Lung (tissue), 12 donors: ENCODE measurements around the gene SRPRA. TPM values are rescaled to one million over a fixed set of nuclear protein-coding genes. Genes with fewer than 3 reads are reported as not detected.

Experiments used
- ATAC-seq: fragments of 200-7000 bp; cut with Tn5 transposase; one replicate; pipeline ENCODE4 v1.9.1; 2020; ENCODE audit warnings: moderate number of reproducible peaks; ENCODE audit not compliant: insufficient read depth, low FRiP score
- DNase-seq, 3 donors: peaks; one replicate each; pipeline ENCODE4 v3.0.0-alpha.2; 2013 to 2017
- H3K27ac ChIP-seq, 2 donors: one replicate each; pipeline ENCODE4 v1.5.1; 2013; ENCODE audit warnings: mild to moderate bottlenecking in 2 of 2, moderate library complexity in 2 of 2, control low read depth in 1 of 2, inconsistent platforms in 1 of 2, low read depth in 1 of 2, low read length in 1 of 2
- H3K27me3 ChIP-seq, 3 donors: one replicate each; pipeline ENCODE4 v1.5.1; 2013; ENCODE audit warnings: low read length in 2 of 3; ENCODE audit not compliant: control insufficient read depth in 3 of 3, insufficient read depth in 3 of 3
- H3K36me3 ChIP-seq, 4 donors: one replicate each; pipeline ENCODE4 v1.5.1; 2013; ENCODE audit warnings: low read length in 4 of 4, mild to moderate bottlenecking in 1 of 4, moderate library complexity in 1 of 4; ENCODE audit not compliant: control insufficient read depth in 4 of 4, insufficient read depth in 4 of 4
- H3K4me1 ChIP-seq, 5 donors: one replicate each; pipeline ENCODE4 v1.5.1; 2013; ENCODE audit warnings: low read length in 5 of 5, mild to moderate bottlenecking in 2 of 5, moderate library complexity in 1 of 5; ENCODE audit not compliant: control insufficient read depth in 5 of 5, insufficient read depth in 5 of 5
- H3K4me3 ChIP-seq: one replicate; pipeline ENCODE4 v1.5.1; 2013; ENCODE audit warnings: mild to moderate bottlenecking, control low read depth, moderate library complexity
- H3K9ac ChIP-seq, 2 donors: one replicate each; pipeline ENCODE4 v1.5.1; 2013; ENCODE audit warnings: low read length in 2 of 2, control low read depth in 1 of 2; ENCODE audit not compliant: insufficient read depth in 1 of 2
- H3K9me3 ChIP-seq, 4 donors: one replicate each; pipeline ENCODE4 v1.5.1; 2013; ENCODE audit warnings: low read length in 3 of 4, mild to moderate bottlenecking in 1 of 4, moderate library complexity in 1 of 4; ENCODE audit not compliant: control insufficient read depth in 4 of 4, insufficient read depth in 3 of 4
- CTCF ChIP-seq: IDR thresholded peaks from 2 replicates; pipeline ENCODE4 v1.5.1; 2012; ENCODE audit warnings: mild to moderate bottlenecking; ENCODE audit errors: control extremely low read depth, extremely low read depth
- WGBS, 2 donors: extraction: QIAGEN DNeasy Blood & Tissue Kit; methylation state at CpG; one replicate each; pipeline ENCODE4 v1.1.7; 2013; 5-methylcytosine and 5-hydroxymethylcytosine counted together
- polyA plus RNA-seq, 2 donors: library from polyadenylated mRNA; stranded (reverse); fragments of 200-250 nt; gene quantifications; one replicate each; pipeline ENCODE4 v1.2.1, GENCODE V29; 2013
- total RNA-seq, 2 donors: library from RNA; depleted of rRNA in 1 of 2; stranded (reverse); fragments of >200 nt in 1 of 2; gene quantifications; one replicate each; pipeline ENCODE4 v1.2.1, GENCODE V29; 2014 to 2021
- donor health status: control.
- donor health status: control.
- donor health status: Bipolar disorder and iron deficiency.
- donor health status: healthy.
- donor health status: DM: yes; HTN: yes; CAD: no.

Gene SRPRA
- total and polyA plus RNA-seq, 4 donors = 51.7 to 145 (median 82.4) TPM

DNA sequence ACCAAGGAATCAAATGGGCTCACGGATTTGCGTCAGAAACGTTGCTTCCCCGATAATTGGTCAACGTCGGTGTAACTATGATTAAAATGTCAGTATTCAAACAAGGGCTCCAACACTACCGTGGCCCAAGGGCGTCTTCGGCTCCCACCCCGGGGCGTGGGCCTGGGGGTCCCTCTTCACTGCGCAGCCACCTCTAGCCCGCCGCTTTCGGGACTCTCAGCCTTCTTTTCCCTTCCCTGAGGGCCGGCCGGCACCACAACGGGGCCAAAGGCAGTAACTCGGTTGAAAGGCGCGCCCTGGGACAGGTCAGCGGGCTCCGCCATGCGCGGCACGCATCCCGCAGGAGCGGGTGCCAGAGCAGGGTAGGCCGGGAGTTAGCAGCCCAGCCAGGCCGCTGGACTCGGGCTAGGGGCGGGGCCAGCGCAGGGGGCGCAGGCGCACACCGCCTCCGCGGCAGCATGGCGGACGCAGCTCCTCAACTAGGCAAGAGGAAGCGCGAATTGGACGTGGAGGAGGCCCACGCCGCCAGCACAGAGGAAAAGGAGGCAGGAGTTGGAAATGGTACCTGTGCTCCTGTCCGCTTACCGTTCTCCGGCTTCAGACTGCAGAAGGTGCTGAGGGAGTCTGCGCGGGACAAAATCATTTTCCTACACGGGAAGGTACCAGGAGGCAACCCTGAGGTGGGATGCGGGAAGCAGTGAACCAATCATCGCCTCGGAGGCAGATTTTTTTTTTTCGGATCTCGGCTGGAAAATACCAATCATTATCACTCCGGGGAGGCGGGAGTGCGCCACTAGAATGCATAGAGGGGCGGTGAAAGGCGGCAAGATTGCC lies 35.1 kb upstream of the SRPRA start, which contains the start of gene DCPS:
DCPS (plus strand) TSS at position 438 of the 834 bp plus-strand sequence; CDS start at position 459, 21 bp downstream.
- Histone ChIP-seq H3K36me3 (peaks cover 2 to 6% (median 4%) of the 10 kb centered on the region in 4 donors), H3K27ac (peak within 1 kb of the TSS; percentile 85 to 96), H3K4me3 (peak within 1 kb of the TSS; percentile 67), H3K27me3 (no peaks in the 10 kb centered on the region), H3K9ac (peak within 1 kb of the TSS; percentile 46 to 59), H3K9me3 (no peaks in the 10 kb centered on the region), H3K4me1 (peaks cover 0 to 11% (median 5%) of the 10 kb centered on the region in 5 donors)
- ATAC-seq (peak; percentile 100), DNase-seq (peak; percentile 94 to 96 (median 94))
- 1 to 2% methylated on average over 61 of the region's 61 CpGs for WGBS, 2 donors
- TF ChIP-seq CTCF = no peak

DNA sequence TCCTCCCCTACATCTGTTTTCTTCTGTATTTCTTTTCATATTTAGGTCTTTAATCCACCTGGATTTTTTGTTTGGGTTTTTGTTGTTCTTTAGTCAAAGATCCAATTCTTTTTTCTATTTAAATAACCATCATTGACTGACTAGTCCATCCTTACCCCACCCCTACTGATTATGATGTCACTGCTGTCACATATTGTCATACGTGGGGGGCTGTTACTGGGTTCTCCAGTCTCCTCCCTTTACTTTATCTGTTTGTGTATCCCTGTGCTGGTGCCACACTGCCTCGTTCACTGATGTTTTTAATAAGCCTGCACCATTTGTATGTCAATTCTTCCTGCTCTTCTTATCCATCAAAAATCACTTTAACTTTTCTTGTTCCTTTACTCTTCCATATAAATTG lies 28.3 kb upstream of the SRPRA start:
- no peak for ATAC-seq
- peaks cover 4 to 22% (median 19%) of the 10 kb centered on the region in 4 donors for H3K36me3 ChIP-seq
- 85 to 87% methylated on average over 2 of the region's 2 CpGs for WGBS, 2 donors

DNA sequence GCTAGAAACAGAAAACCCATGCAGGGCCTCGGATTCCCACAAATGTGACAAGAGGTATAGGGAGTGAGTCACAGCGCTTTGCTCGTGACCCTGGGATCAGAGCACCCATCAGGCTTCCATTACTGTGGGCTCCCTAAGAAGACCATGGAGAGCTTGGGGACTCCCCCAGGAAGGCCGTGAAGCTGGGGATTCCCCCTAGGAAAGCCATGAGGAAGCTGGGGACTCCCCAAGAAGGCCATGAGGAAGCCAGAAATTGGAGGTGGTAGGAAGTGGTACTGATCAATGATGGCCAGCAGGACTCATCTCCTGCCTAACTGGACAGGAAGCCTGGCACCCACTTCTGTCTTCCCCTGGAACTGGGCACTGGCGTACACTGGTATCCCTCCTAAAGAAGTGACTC lies 25.0 kb upstream of the SRPRA start:
- no peaks in the 10 kb centered on the region for H3K4me1 ChIP-seq
- no peak overlapping the region for H3K9ac ChIP-seq
- ATAC-seq = no peak
- no peaks in the 10 kb centered on the region for H3K9me3 ChIP-seq
- TF ChIP-seq CTCF = no peak
- no peak for DNase-seq
- no peaks in the 10 kb centered on the region for H3K27me3 ChIP-seq
- no peak overlapping the region for H3K27ac ChIP-seq
- WGBS, 2 donors = 79 to 80% methylated on average over 5 of the region's 5 CpGs
- H3K36me3 ChIP-seq = peaks cover 0 to 36% (median 31%) of the 10 kb centered on the region in 4 donors
- H3K4me3 ChIP-seq = no peak overlapping the region

More for the DNA sequence above, 28.3 kb upstream of the SRPRA start:
- TF ChIP-seq CTCF = no peak
- Histone ChIP-seq H3K9ac (no peak overlapping the region), H3K4me3 (no peak overlapping the region), H3K27me3 (no peaks in the 10 kb centered on the region), H3K9me3 (no peaks in the 10 kb centered on the region), H3K4me1 (no peaks in the 10 kb centered on the region), H3K27ac (no peak overlapping the region)
- no peak for DNase-seq
